ENCODE data around the gene OLA1. TPM values are rescaled to one million over a fixed set of nuclear protein-coding genes. Genes with fewer than 3 reads are reported as not detected.

OLA1 gene
- total RNA-seq, 3 donors from 2014 or later, result 56.0 to 73.7 (median 69.1) TPM

GRCh38 chr2:174195253-174195652 is 53.1 kb downstream of the OLA1 start:
- Histone ChIP-seq H3K4me3 (no peak overlapping the region), H3K27me3 (no peaks in the 10 kb centered on the region), H3K9me3 (peaks cover 0 to 6% of the 10 kb centered on the region in 2 donors), H3K4me1 (no peaks in the 10 kb centered on the region), H3K36me3 (no peaks in the 10 kb centered on the region), H3K27ac (no peak overlapping the region)
- intact Hi-C loops (cut with DNase I; ENCODE audit: low total_unique reads), result no loop called here
- no peak for DNase-seq (ENCODE audit: low spot score in 2 of 2)
- TF ChIP-seq POLR2AphosphoS5 (IDR thresholded peaks at IDR 0.05) (no peak), CTCF (IDR thresholded peaks at IDR 0.05) (no peak), POLR2A (IDR thresholded peaks at IDR 0.05) (no peak)

DNA sequence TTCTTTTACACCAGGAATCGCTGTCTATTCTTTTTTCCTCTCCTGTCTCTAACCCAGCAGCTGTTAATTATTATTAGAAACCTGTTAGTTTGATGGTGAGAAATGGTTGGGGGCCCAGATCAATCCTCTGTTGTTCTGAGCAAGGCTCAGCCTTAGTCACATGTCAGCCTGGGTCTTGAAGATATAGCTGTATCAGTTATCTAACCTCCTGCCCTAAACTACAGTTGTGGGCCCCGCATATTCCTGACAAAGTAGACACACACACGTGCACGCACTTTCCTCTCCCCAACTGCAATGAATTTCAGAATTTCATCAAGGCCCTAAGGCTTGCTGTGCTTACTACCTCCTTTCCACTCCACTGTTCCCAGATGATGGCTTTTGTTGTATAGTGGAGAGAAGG is 54.6 kb downstream of the OLA1 start:
- H3K4me1 ChIP-seq, result no peaks in the 10 kb centered on the region
- H3K4me3 ChIP-seq, result no peak overlapping the region
- no peaks in the 10 kb centered on the region for H3K27me3 ChIP-seq
- DNase-seq (ENCODE audit: low spot score in 2 of 2), result no peak
- no peak for TF ChIP-seq POLR2A (IDR thresholded peaks at IDR 0.05)
- no peak for TF ChIP-seq POLR2AphosphoS5 (IDR thresholded peaks at IDR 0.05)
- no peak for TF ChIP-seq CTCF (IDR thresholded peaks at IDR 0.05)
- H3K36me3 ChIP-seq, result no peaks in the 10 kb centered on the region
- peaks cover 0 to 6% of the 10 kb centered on the region in 2 donors for H3K9me3 ChIP-seq
- H3K27ac ChIP-seq, result no peak overlapping the region
- intact Hi-C loops (cut with DNase I; ENCODE audit: low total_unique reads), result no loop called here

DNA sequence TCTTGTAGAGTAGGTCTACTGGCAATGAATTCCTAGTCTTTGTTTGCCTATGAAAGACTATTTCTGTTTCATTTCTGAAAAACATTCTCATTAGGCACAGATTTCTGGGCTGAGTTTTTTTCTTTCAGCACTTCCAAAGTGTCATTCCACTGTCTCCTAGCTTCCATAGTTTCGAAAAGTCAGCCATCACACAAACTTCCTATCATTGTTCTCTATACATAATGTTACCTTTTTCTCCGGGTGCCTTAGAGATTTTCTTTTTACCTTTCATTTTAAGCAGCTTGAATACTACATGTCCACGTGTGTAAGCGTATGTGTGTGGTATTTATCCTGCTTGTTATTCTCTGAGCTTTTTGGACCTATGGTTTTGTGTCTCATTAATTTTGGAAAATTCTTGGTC is 55.7 kb downstream of the OLA1 start:
- Histone ChIP-seq H3K4me1 (no peaks in the 10 kb centered on the region), H3K4me3 (no peak overlapping the region), H3K27me3 (no peaks in the 10 kb centered on the region), H3K9me3 (peaks cover 0 to 6% of the 10 kb centered on the region in 2 donors), H3K36me3 (no peaks in the 10 kb centered on the region), H3K27ac (no peak overlapping the region)
- no peak for DNase-seq (ENCODE audit: low spot score in 2 of 2)
- TF ChIP-seq CTCF (IDR thresholded peaks at IDR 0.05) (no peak), POLR2A (IDR thresholded peaks at IDR 0.05) (no peak)
- intact Hi-C loops (cut with DNase I; ENCODE audit: low total_unique reads), result no loop called here

GRCh38 chr2:174191342-174192074 is 56.8 kb downstream of the OLA1 start:
- TF ChIP-seq CTCF (IDR thresholded peaks at IDR 0.05), result no peak
- no peak for TF ChIP-seq POLR2AphosphoS5 (IDR thresholded peaks at IDR 0.05)
- TF ChIP-seq POLR2A (IDR thresholded peaks at IDR 0.05), result no peak
- peaks cover 0 to 6% of the 10 kb centered on the region in 2 donors for H3K9me3 ChIP-seq
- H3K36me3 ChIP-seq, result no peaks in the 10 kb centered on the region
- H3K27ac ChIP-seq, result no peak overlapping the region
- DNase-seq (ENCODE audit: low spot score in 2 of 2), result no peak
- H3K4me1 ChIP-seq, result no peaks in the 10 kb centered on the region
- H3K27me3 ChIP-seq, result no peaks in the 10 kb centered on the region
- H3K4me3 ChIP-seq, result no peak overlapping the region
- intact Hi-C loops (cut with DNase I; ENCODE audit: low total_unique reads), result no loop called here

DNA sequence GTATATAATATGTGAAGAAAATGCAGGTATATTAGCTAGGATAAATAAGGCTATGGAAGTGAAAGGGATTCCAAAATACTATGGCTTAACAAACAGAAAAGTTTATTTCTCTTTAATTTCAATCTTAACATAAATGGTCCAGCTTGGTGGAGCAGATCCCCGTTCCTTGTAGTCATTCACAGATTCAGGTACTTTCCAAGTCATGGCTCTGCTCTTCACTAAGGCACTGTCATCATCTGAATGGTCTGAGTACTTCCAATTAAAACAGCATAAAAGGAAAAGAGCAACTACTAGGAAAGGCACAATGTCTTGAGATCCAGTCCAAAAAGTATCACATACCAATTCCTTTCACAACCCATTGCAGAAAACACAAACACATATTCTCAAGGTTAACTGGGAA is 63.4 kb downstream of the OLA1 start:
- intact Hi-C loops (cut with DNase I; ENCODE audit: low total_unique reads), result loop anchor here (10.0 kb wide), 1 partner anchor 1070 kb away; no protein-coding TSS in a partner anchor
- H3K27me3 ChIP-seq, result no peaks in the 10 kb centered on the region
- H3K27ac ChIP-seq, result no peak overlapping the region
- no peaks in the 10 kb centered on the region for H3K9me3 ChIP-seq
- TF ChIP-seq CTCF (IDR thresholded peaks at IDR 0.05), result no peak
- no peak for TF ChIP-seq POLR2A (IDR thresholded peaks at IDR 0.05)
- no peak for TF ChIP-seq POLR2AphosphoS5 (IDR thresholded peaks at IDR 0.05)
- H3K4me1 ChIP-seq, result peaks cover 0 to 7% of the 10 kb centered on the region in 2 donors
- H3K36me3 ChIP-seq, result no peaks in the 10 kb centered on the region
- DNase-seq (ENCODE audit: low spot score in 2 of 2), result no peak
- H3K4me3 ChIP-seq, result no peak overlapping the region

Measured in breast epithelium (tissue), 4 donors.